HUES6 (cell line): ENCODE results near the gene CBX2.
"Not testable (repeated sequence)": the region's sequence is repeated elsewhere in the genome, so short reads cannot be mapped to it uniquely, and the experiment has no call there.

Experiments
- H3K27ac ChIP-seq: 2 replicates; pipeline ENCODE4 v1.7.0; 2013; ENCODE audit warnings: low read depth, mild to moderate bottlenecking, low read length, inconsistent platforms
- H3K27me3 ChIP-seq: 2 replicates; pipeline ENCODE4 v1.6.1; 2013; ENCODE audit warnings: low read length; ENCODE audit not compliant: control insufficient read depth, insufficient read depth
- H3K36me3 ChIP-seq: 2 replicates; pipeline ENCODE4 v1.6.1; 2013; ENCODE audit warnings: low read length; ENCODE audit not compliant: control insufficient read depth, insufficient read depth
- H3K4me1 ChIP-seq: 2 replicates; pipeline ENCODE4 v1.6.1; 2013; ENCODE audit warnings: low read length; ENCODE audit not compliant: control insufficient read depth, insufficient read depth
- H3K4me3 ChIP-seq: 2 replicates; pipeline ENCODE4 v1.5.1; 2013; ENCODE audit warnings: low read depth, low read length
- H3K9ac ChIP-seq: one replicate; pipeline ENCODE4 v1.6.1; 2013; ENCODE audit warnings: mild to moderate bottlenecking, low read length
- H3K9me3 ChIP-seq: 2 replicates; pipeline ENCODE4 v1.6.1; 2013; ENCODE audit warnings: low read depth, low read length; ENCODE audit not compliant: control insufficient read depth, insufficient read depth

CBX2 gene

DNA sequence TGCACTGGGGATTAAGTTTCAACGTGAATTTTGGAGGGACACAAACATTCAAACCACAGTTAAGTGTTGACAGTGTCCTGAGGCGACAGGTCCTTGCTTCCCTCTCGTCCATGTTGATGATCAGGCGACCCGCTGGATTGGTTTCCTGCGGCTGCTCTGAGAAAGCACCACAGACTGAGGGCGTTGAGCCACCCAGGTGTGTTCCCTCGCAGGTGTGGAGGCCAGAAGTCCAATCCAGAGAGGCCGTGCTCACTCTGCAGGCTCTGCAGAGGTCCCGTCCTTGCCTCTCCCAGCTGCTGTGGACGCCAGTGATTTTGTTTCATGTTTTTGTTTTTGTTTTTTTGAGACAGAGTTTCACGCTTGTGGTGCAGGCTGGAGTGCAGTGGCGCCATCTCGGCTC is 22.4 kb upstream of the CBX2 start:
- H3K36me3 ChIP-seq: no peaks in the 10 kb centered on the region
- no peaks in the 10 kb centered on the region for H3K9me3 ChIP-seq
- H3K27ac ChIP-seq: no peak overlapping the region
- H3K27me3 ChIP-seq: peaks cover 13% of the 10 kb centered on the region
- H3K4me3 ChIP-seq: no peak overlapping the region
- no peaks in the 10 kb centered on the region for H3K4me1 ChIP-seq
- no peak overlapping the region for H3K9ac ChIP-seq

DNA sequence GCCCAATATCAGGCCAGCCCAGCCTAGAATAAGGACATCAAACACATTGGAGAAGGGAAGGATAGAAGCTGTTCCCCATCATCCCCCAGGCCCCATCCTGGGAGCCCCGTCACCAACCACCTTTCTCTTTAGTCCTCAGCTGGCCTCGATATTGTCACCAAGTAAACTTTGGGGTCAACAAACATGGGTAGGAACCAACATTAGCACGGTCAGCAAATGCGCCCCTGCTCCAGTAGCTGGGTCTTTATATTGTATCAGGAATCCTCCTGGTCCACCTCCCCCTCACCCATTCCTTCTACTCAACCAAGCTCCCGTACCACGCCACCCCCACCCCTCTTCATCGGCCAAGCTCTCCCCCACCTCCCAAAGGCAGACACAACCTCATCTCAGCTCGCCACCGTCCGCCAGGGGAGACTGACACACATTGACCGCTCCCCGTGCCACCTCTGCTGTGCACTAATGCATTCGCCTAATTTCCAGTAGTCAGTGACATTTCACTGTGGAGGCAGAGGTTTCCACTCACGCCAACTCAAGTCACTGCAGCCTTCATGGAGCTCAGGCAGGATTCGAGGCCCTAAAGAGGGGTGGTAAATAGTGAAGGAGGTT is 20.7 kb upstream of the CBX2 start:
- Histone ChIP-seq H3K36me3 (no peaks in the 10 kb centered on the region), H3K4me3 (no peak overlapping the region), H3K9me3 (no peaks in the 10 kb centered on the region), H3K4me1 (no peaks in the 10 kb centered on the region), H3K27ac (no peak overlapping the region), H3K27me3 (peaks cover 5% of the 10 kb centered on the region; the same call in 1 of the 2 replicates), H3K9ac (no peak overlapping the region)

DNA sequence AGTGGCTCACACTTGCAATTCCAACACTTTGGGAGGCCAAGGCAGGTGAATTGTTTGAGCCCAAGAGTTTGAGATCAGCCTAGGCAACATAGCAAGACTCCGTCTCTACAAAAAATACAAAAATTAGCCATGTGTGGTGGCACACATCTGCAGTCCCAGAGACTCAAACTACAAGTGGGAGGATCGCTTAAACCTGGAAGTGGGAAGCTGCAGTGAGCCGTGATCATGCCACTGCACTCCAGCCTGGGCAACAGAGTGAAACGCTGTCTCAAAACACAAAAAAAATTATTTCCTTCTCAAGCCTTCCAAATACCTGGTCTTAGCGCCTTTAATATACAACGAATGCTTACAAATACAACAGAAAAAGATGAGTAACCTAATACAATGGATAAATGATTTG is 19.7 kb upstream of the CBX2 start:
- no peaks in the 10 kb centered on the region for H3K4me1 ChIP-seq
- H3K9me3 ChIP-seq: no peaks in the 10 kb centered on the region
- no peak overlapping the region for H3K27ac ChIP-seq
- H3K4me3 ChIP-seq: no peak overlapping the region
- H3K9ac ChIP-seq: no peak overlapping the region
- peaks cover 5% of the 10 kb centered on the region; the same call in 1 of the 2 replicates for H3K27me3 ChIP-seq
- H3K36me3 ChIP-seq: no peaks in the 10 kb centered on the region

DNA sequence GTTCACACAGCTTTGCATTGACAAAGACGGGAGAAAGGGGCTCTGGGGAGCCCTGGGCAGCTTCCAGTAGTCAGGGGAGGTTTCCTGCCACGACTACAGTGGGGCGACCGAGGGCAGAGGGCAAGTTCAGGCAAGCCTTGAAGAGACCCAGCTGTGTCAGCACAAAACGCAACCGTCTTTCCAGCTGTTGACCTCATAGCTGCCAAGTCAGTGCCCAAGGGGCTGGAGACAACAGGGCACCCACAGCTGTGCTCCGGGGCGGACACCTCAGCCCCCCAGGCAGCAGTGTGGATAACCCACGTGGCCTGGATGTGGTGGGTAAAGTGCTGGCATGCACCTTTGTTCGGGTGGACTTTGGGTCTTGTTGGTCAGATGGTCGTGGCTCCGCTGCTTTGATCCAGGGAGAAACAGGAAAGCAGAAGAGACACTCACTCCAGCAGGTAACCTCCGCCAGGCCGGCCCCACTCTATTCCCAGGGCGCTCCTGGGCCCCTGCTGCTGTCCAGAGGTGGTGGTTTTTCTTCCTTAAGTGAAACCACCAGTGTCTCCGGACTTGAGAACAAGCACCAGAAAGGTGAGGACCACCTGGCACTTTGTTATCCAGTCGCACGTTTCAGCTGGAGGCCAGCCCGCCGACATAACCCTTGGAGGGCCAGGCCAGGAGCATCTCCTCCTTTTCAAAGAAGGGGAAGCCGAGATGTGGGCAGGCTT is 17.6 kb upstream of the CBX2 start:
- Histone ChIP-seq H3K27me3 (peaks cover 5% of the 10 kb centered on the region; the same call in 1 of the 2 replicates), H3K4me1 (no peaks in the 10 kb centered on the region), H3K36me3 (no peaks in the 10 kb centered on the region), H3K27ac (no peak overlapping the region), H3K9ac (no peak overlapping the region), H3K4me3 (no peak overlapping the region), H3K9me3 (no peaks in the 10 kb centered on the region)

DNA sequence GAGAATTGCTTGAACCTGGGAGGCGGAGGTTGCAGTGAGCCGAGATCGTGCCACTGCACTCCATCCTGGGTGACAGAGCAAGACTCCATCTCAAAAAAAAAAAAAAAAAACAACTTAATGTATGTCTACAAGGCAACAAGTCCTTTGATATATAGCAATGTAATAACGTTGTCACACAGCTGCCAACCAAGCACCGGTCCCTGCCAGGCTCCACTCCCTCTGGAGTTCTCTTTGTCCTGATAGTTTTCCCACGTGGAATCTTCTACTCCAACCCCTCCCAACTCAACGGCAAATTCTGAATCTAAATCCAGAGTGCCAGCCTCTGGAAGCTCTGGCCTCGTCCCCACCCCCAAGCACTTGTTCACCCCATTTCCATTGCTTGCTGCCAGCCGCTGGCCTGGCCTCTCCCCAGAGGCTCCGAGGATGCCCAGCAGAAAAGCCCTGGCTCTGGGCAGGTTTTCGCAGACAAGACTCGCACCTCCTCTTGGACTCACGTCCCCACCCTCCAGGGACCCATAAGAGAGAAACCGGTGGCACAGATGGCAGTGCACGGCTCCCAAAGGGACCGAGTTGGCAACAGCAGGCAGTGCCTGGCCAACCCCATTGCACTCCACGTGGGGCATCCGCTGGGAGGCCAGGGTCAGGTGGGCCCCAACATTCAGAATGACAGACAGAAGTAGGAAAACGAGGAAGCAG is 15.9 kb upstream of the CBX2 start:
- Histone ChIP-seq H3K4me3 (no peak overlapping the region), H3K27ac (no peak overlapping the region), H3K9me3 (no peaks in the 10 kb centered on the region), H3K4me1 (no peaks in the 10 kb centered on the region), H3K9ac (no peak overlapping the region), H3K27me3 (no peaks in the 10 kb centered on the region), H3K36me3 (no peaks in the 10 kb centered on the region)

DNA sequence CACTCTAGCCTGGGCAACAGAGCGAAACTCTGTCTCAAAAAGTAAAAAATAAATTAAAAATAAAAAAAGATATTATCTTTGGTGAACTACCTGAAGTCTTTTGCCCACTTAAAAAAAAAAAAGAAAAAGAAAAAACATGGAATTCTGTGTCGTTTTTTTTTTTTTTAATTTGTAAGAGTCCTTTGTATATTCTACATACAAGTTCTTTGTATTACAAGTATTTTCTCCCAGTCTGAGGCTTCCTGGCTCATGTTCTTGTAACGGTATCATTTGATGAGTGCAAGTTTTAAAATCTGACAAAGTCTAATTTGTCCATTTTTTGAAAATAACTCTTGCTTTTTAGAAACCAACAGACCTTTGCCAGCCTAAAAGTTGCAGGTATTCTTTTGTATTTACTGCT is 12.2 kb upstream of the CBX2 start:
- Histone ChIP-seq H3K4me1 (no peaks in the 10 kb centered on the region), H3K27ac (no peak overlapping the region), H3K9me3 (no peaks in the 10 kb centered on the region), H3K27me3 (peaks cover 7% of the 10 kb centered on the region), H3K4me3 (no peak overlapping the region), H3K9ac (no peak overlapping the region), H3K36me3 (no peaks in the 10 kb centered on the region)

DNA sequence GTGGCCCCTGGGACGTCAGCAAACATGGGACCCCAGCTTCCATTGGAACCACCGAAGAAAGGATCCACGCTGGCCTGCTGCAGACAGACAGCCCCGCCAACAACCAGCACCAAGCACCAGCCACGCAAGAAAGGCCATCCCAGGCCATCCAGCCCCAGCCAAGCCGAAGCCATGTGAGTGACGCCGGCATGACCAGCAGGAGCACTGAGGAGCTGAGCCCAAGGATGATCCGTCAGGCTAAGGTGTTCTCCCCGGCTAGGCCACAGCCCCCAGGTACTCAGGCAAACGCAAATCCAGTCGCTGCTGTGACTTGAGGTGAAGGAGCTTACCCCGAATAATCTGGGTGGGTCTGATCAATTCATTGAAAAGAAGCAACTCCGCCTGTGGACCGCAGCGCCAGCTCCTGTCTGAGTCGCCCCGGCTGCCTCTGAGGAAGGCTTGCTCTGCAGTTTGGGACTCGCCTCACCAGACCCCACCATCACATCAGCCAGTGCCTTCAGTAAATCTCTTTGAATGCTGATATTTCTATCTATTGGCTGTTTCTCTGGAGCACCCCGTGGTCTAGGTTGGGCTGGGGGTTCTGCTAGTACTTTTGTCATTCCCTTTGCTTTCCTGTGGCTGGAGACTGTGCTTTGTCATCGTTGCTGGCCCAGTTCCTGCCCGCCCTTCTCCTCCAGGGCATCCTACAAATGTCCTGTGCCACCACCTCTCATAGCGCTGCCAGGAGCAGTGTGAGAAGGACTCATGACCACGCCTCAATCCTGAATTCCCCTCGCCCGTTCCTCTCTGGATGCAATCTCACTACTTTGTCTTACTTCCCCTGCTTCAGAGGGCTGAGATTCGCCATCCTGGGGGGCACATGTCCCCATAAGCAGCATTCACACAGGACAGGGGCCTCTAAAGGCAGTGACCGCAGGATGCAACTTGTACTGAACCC is 8.1 kb upstream of the CBX2 start:
- H3K9ac ChIP-seq: no peak overlapping the region
- peaks cover 4% of the 10 kb centered on the region for H3K4me1 ChIP-seq
- no peak overlapping the region for H3K4me3 ChIP-seq
- no peaks in the 10 kb centered on the region for H3K9me3 ChIP-seq
- peaks cover 14% of the 10 kb centered on the region for H3K27me3 ChIP-seq
- H3K27ac ChIP-seq: no peak overlapping the region
- H3K36me3 ChIP-seq: no peaks in the 10 kb centered on the region

DNA sequence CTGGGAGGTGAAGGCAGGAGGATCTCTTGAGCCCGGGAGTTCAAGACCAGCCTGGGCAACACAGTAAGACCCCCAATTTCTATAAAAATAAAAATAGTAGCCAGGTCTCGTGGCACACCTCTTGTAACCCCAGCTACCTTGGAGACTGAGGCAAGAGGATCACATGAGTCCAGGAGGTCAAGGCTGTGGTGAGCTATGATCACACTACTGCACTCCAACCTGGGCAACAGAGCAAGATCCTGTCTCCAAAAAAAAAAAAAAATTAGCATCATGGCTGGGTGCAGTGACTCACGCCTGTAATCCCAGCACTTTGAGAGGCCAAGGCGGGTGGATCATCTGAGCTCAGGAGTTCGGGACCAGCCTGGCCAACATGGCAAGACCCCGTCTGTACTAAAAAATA is 6.7 kb upstream of the CBX2 start:
- Histone ChIP-seq H3K36me3 (no peaks in the 10 kb centered on the region), H3K9me3 (no peaks in the 10 kb centered on the region), H3K27me3 (peaks cover 19% of the 10 kb centered on the region), H3K4me1 (peaks cover 12% of the 10 kb centered on the region), H3K4me3 (no peak overlapping the region), H3K27ac (no peak overlapping the region), H3K9ac (no peak overlapping the region)

DNA sequence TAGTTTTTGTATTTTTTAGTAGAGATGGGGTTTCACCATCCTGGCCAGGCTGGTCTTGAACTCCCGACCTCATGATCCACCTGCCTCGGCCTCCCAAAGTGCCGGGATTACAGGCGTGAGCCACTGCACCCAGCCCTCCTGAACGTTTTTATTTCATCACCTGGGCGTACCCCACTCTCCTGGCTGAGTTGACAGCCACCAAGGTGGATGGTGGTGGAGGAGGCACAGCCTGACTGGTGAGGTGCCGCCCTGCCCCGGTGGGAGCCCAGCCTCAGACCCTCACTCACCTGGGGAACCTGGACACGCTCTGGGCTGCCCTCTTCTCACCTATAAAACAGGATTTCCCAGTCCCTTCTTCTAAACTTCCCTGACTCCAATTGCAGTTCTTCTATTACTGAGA is 5.2 kb upstream of the CBX2 start:
- not testable (repeated sequence) for H3K27ac ChIP-seq, H3K9me3 ChIP-seq, H3K9ac ChIP-seq, H3K4me3 ChIP-seq, H3K36me3 ChIP-seq
- H3K27me3 ChIP-seq: peaks cover 19% of the 10 kb centered on the region
- peaks cover 23% of the 10 kb centered on the region for H3K4me1 ChIP-seq

DNA sequence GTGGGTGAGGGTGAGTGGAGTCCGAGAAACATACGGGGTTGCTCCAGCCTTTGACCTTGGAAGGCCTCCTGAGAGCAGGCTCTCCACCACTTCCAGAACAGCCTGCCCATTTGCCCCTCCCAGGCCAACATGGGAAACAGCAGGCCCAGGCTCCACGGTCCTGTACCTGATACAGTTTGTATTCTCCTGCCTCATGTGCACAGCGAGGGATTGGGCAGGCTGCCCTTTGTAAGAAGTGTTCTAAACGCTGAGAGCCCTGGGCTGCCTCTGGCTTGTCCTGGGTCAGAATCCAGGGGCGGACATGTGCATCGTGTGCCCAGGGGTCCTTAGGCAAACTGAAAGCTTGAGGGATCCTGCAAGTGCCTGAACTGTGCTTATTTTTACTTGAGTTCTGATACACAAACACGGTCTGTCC is 3.4 kb upstream of the CBX2 start:
- H3K27me3 ChIP-seq: peaks cover 18% of the 10 kb centered on the region
- H3K9me3 ChIP-seq: no peaks in the 10 kb centered on the region
- peaks cover 1% of the 10 kb centered on the region; the same call in 1 of the 2 replicates for H3K36me3 ChIP-seq
- no peak overlapping the region for H3K4me3 ChIP-seq
- no peak overlapping the region for H3K9ac ChIP-seq
- no peak overlapping the region for H3K27ac ChIP-seq
- H3K4me1 ChIP-seq: peaks cover 30% of the 10 kb centered on the region
